GM12801 (cell line): Measurements from ENCODE around the gene ZNF827.

ENCODE experiments used
- TF ChIP-seq, protein P1 (sequence below): IDR thresholded peaks from one replicate; pipeline ENCODE4 v1.5.1; 2011; ENCODE audit warnings: control low read depth; ENCODE audit not compliant: insufficient read length; ENCODE audit errors: extremely low read depth

Gene ZNF827

GRCh38 chr4:145730026-145730425 is 208.6 kb downstream of the ZNF827 start:
- TF ChIP-seq, protein P1, sequence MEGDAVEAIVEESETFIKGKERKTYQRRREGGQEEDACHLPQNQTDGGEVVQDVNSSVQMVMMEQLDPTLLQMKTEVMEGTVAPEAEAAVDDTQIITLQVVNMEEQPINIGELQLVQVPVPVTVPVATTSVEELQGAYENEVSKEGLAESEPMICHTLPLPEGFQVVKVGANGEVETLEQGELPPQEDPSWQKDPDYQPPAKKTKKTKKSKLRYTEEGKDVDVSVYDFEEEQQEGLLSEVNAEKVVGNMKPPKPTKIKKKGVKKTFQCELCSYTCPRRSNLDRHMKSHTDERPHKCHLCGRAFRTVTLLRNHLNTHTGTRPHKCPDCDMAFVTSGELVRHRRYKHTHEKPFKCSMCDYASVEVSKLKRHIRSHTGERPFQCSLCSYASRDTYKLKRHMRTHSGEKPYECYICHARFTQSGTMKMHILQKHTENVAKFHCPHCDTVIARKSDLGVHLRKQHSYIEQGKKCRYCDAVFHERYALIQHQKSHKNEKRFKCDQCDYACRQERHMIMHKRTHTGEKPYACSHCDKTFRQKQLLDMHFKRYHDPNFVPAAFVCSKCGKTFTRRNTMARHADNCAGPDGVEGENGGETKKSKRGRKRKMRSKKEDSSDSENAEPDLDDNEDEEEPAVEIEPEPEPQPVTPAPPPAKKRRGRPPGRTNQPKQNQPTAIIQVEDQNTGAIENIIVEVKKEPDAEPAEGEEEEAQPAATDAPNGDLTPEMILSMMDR: no peak

- TF ChIP-seq, protein P1: no peak
Observed at GRCh38 chr4:145723336-145723735, 215.3 kb downstream of the ZNF827 start.

DNA sequence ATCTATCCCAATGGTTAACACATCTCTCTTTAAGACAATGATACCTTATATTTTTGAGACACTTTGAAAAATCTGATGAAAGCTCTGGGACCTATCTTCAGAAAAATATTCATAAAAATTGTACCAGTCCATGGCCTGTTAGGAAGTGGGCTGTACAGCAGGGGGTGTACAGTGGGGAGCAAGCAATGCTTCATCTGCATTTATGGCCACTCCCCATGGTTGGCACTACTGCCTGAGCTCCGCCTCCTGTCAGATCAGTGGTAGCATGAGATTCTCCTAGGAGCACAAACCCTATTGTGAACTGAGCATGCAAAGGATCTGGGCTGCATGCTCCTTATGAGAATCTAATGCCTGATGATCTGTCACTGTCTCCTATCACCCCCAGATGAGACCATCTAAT is 216.1 kb downstream of the ZNF827 start:
- TF ChIP-seq, protein P1: no peak

GRCh38 chr4:145720656-145721055 is 218.0 kb downstream of the ZNF827 start:
- TF ChIP-seq, protein P1: no peak

GRCh38 chr4:145719752-145720624 is 218.6 kb downstream of the ZNF827 start:
- TF ChIP-seq, protein P1: no peak

GRCh38 chr4:145716661-145717200 is 221.9 kb downstream of the ZNF827 start:
- TF ChIP-seq, protein P1: no peak

DNA sequence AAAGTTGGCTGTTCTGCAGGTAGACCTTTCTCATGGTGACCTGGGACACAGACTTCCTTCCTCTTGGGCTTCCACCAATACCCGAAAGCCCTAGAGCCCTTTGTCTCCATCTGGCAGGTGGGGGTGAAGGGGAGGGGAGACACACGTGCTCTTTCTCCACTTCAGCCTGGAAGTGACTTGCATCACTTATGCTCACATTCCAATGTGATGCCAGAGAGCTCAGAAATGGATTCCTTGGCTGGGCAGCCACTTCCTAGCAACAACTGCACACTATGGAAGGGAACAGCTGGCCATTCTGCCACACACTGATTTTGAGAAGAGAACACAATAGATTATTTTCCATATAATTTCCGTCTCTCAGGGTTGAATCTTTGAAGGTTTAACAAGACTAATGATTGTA is 222.4 kb downstream of the ZNF827 start:
- TF ChIP-seq, protein P1: no peak
